MCF 10A (cell line): Measurements from ENCODE around the gene IQSEC1. TPM values are rescaled to one million over a fixed set of nuclear protein-coding genes. Genes with fewer than 3 reads are reported as not detected.

Experiments
- BruUV-seq: library from RNA; stranded (reverse); fragments of 400-500 nt; replicated peaks from 2 replicates; lab custom pipeline; 2021; lab: Mats Ljungman, UMichigan
- CTCF ChIA-PET: fragments of 300-600 bp; sonication (Branson Sonifier 250); formaldehyde crosslinking; extraction: SDS; loops from one replicate; lab custom pipeline; 2021; ENCODE audit warnings: antibody characterized with exemption, inconsistent platforms; lab: Yijun Ruan, JAX
- POLR2A ChIA-PET: fragments of 300-600, 350-650 bp; sonication (Branson Sonifier 250); formaldehyde crosslinking; extraction: SDS; loops from one replicate; lab custom pipeline; 2020; ENCODE audit warnings: antibody characterized with exemption, inconsistent platforms; lab: Yijun Ruan, JAX
- DNase-seq: peaks from one replicate; pipeline ENCODE4 v3.0.0-alpha.2; 2018; ENCODE audit not compliant: unreplicated experiment
- H3K27ac Mint-ChIP-seq: one replicate; pipeline ENCODE4 v1.8.0; 2022; ENCODE audit warnings: mild to moderate bottlenecking, low read depth, mixed read lengths; ENCODE audit not compliant: unreplicated experiment
- H3K27me3 Mint-ChIP-seq: one replicate; pipeline ENCODE4 v1.8.0; 2022; ENCODE audit warnings: mixed read lengths; ENCODE audit not compliant: insufficient read depth, unreplicated experiment
- H3K36me3 Mint-ChIP-seq: one replicate; pipeline ENCODE4 v1.8.0; 2022; ENCODE audit warnings: mild to moderate bottlenecking, moderate library complexity, mixed read lengths; ENCODE audit not compliant: insufficient read depth, unreplicated experiment
- H3K4me1 Mint-ChIP-seq: one replicate; pipeline ENCODE4 v1.8.0; 2022; ENCODE audit warnings: mixed read lengths; ENCODE audit not compliant: insufficient read depth, unreplicated experiment
- H3K4me3 Mint-ChIP-seq: one replicate; pipeline ENCODE4 v1.8.0; 2022; ENCODE audit warnings: mild to moderate bottlenecking, moderate library complexity, mixed read lengths; ENCODE audit not compliant: unreplicated experiment
- H3K9me3 Mint-ChIP-seq: one replicate; pipeline ENCODE4 v1.8.0; 2022; ENCODE audit warnings: mixed read lengths; ENCODE audit not compliant: unreplicated experiment
- intact Hi-C: fragments of 100-400 bp; cut with micrococcal nuclease; formaldehyde crosslinking; loops from 2 replicates; pipeline ENCODE4 v1.14.1; 2022
- total RNA-seq: library from RNA; stranded (reverse); gene quantifications from 2 replicates; pipeline ENCODE4 v1.2.3, GENCODE V29; 2022
- TF ChIP-seq, protein P1 (sequence below): fragments of 200-600 bp; IDR thresholded peaks from one replicate; pipeline ENCODE4 v1.8.0; 2022; ENCODE audit warnings: antibody characterized with exemption, mild to moderate bottlenecking; ENCODE audit not compliant: unreplicated experiment

IQSEC1 gene
- total RNA-seq, 1 experiment from 2014 or later: 18.7 TPM

DNA sequence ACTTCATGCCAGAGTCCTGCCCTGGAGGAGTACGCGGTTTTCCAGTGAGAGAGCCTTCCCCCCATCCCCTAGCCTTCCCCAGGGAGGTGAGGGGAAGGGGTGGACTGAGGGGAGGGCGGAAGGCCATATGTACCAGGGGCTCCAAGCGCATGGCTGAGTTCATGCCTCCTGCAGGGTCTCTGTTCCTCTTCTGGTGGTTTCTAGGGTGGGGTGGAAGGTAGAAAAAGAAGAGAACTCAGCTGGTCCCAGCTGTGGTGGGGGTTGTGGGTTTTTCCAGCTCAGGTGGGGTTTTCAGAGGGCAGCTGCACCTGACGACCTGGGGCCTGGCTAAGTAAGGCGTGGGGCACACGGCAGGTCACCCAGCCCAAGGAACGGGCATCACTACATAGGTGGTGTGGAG lies 10.7 kb upstream of the IQSEC1 start:
- no peak for DNase-seq
- TF ChIP-seq, protein P1, sequence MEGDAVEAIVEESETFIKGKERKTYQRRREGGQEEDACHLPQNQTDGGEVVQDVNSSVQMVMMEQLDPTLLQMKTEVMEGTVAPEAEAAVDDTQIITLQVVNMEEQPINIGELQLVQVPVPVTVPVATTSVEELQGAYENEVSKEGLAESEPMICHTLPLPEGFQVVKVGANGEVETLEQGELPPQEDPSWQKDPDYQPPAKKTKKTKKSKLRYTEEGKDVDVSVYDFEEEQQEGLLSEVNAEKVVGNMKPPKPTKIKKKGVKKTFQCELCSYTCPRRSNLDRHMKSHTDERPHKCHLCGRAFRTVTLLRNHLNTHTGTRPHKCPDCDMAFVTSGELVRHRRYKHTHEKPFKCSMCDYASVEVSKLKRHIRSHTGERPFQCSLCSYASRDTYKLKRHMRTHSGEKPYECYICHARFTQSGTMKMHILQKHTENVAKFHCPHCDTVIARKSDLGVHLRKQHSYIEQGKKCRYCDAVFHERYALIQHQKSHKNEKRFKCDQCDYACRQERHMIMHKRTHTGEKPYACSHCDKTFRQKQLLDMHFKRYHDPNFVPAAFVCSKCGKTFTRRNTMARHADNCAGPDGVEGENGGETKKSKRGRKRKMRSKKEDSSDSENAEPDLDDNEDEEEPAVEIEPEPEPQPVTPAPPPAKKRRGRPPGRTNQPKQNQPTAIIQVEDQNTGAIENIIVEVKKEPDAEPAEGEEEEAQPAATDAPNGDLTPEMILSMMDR: no peak
- Mint-ChIP-seq H3K4me3 (no peak overlapping the region), H3K9me3 (no peaks in the 10 kb centered on the region), H3K36me3 (no peaks in the 10 kb centered on the region), H3K27me3 (peaks cover 7% of the 10 kb centered on the region), H3K27ac (no peak overlapping the region), H3K4me1 (no peaks in the 10 kb centered on the region)
- intact Hi-C loops: no loop called here
- POLR2A ChIA-PET: no interaction called here
- CTCF ChIA-PET: interaction anchor here (0.6 to 3.9 kb wide), 2 partner anchors 8 to 564 kb away, joined by 3 to 22 read pairs; no protein-coding TSS in a partner anchor
- no TSS peak for BruUV-seq

- Mint-ChIP-seq H3K9me3 (no peaks in the 10 kb centered on the region), H3K27ac (no peak overlapping the region), H3K4me3 (no peak overlapping the region), H3K36me3 (no peaks in the 10 kb centered on the region), H3K27me3 (peaks cover 11% of the 10 kb centered on the region), H3K4me1 (no peaks in the 10 kb centered on the region)
- DNase-seq: no peak
- intact Hi-C loops: no loop called here
- ChIA-PET POLR2A (no interaction called here), CTCF (interaction anchor here (0.6 to 3.9 kb wide), 2 partner anchors 9 to 565 kb away, joined by 3 to 22 read pairs; no protein-coding TSS in a partner anchor)
- no TSS peak for BruUV-seq
- TF ChIP-seq, protein P1: no peak
These were observed 10.0 kb upstream of the IQSEC1 start for GRCh38 chr3:13083254-13083653.

- CTCF ChIA-PET: interaction anchor here (3.9 kb wide), 1 partner anchor 9 kb away, joined by 22 read pairs; no protein-coding TSS in a partner anchor
- DNase-seq: no peak
- Mint-ChIP-seq H3K4me3 (no peak overlapping the region), H3K36me3 (no peaks in the 10 kb centered on the region), H3K4me1 (no peaks in the 10 kb centered on the region), H3K27me3 (peaks cover 16% of the 10 kb centered on the region), H3K9me3 (no peaks in the 10 kb centered on the region), H3K27ac (no peak overlapping the region)
- POLR2A ChIA-PET: no interaction called here
- TF ChIP-seq, protein P1: no peak
- BruUV-seq: no TSS peak
- intact Hi-C loops: no loop called here
These were observed 9.4 kb upstream of the IQSEC1 start for GRCh38 chr3:13082677-13083076.

DNA sequence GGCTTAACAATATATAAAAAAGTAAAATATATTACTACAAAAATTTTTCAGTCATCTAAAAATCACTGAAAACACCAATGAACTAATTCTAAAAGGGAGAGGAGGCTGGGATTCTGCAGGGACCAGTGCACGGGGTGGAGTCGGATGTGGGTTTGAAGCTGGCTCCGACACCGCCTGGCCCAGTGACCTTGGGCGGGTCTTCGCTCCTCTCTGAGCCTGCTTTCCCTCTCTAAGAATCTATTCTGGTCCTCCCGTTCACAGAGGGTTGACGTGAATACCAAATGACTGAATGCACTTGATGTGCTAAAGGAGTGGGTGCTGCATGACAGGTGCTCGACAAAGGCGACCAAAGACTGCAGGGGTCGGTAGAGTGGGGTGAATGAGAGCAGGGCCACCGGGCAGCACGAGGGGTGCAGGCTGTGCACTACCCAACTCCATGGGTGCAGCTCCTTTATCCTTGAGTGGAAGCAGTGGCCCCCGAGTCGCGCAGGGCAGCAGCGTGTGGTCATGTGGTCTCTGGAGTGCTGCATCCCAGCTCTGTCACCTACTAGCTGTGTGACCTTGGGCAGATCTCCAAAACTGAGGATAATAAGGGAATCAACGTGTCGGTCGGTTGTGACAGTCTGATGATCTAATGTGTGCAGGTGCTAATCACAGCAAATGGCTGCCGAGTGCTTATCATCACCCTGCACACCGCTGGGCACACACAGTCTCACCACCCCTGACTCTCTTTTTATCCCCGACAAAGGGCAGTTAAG lies 8.6 kb upstream of the IQSEC1 start:
- Mint-ChIP-seq H3K4me3 (no peak overlapping the region), H3K27ac (no peak overlapping the region), H3K27me3 (peaks cover 25% of the 10 kb centered on the region), H3K4me1 (no peaks in the 10 kb centered on the region), H3K36me3 (no peaks in the 10 kb centered on the region), H3K9me3 (no peaks in the 10 kb centered on the region)
- ChIA-PET CTCF (interaction anchor here (0.6 to 3.9 kb wide), 3 partner anchors 10 to 404 kb away, joined by 3 to 22 read pairs (median 5); no protein-coding TSS in a partner anchor), POLR2A (interaction anchor here (0.5 kb wide), 1 partner anchor 25 kb away, joined by 3 read pairs; no protein-coding TSS in a partner anchor)
- BruUV-seq: no TSS peak
- TF ChIP-seq, protein P1: no peak
- intact Hi-C loops: no loop called here
- no peak for DNase-seq
